IMR-90 (cell line): ENCODE results near the gene CDK14. TPM values are rescaled to one million over a fixed set of nuclear protein-coding genes. Genes with fewer than 3 reads are reported as not detected.

Source experiments
- ATAC-seq: fragments of 200-7000 bp; cut with Tn5 transposase; 2 replicates; pipeline ENCODE4 v1.9.1; 2020; ENCODE audit warnings: low read depth, mild to moderate bottlenecking, moderate library complexity
- BruUV-seq: library from RNA; stranded (reverse); fragments of 400-500 nt; replicated peaks from 2 replicates; lab custom pipeline; 2021; lab: Mats Ljungman, UMichigan
- CTCF ChIA-PET: fragments of 300-600 bp; formaldehyde crosslinking; extraction: SDS; loops from one replicate; lab custom pipeline; 2021; ENCODE audit warnings: antibody characterized with exemption; lab: Yijun Ruan, JAX
- POLR2A ChIA-PET: fragments of 300-600 bp; sonication (Branson Sonifier 250); formaldehyde crosslinking; loops from one replicate; lab custom pipeline; 2022; ENCODE audit warnings: antibody characterized with exemption; ENCODE audit not compliant: unreplicated experiment; lab: Charles Lee
- DNase-seq: peaks from one replicate; pipeline ENCODE4 v3.0.0; 2013
- H2AFZ ChIP-seq: replicated peaks from 2 replicates; pipeline ENCODE3; 2013; ENCODE audit warnings: low read length, mild to moderate bottlenecking; ENCODE audit not compliant: poor library complexity
- H2AK5ac ChIP-seq: 2 replicates; pipeline ENCODE4 v1.6.1; 2013; ENCODE audit warnings: low read depth, low read length, inconsistent platforms
- H2AK9ac ChIP-seq: replicated peaks from 2 replicates; pipeline ENCODE3; 2013; ENCODE audit warnings: mild to moderate bottlenecking, low read depth, low read length, moderate library complexity; ENCODE audit not compliant: poor library complexity
- H2BK120ac ChIP-seq: 2 replicates; pipeline ENCODE4 v1.6.1; 2013; ENCODE audit warnings: low read depth, low read length, inconsistent platforms
- H2BK15ac ChIP-seq: 3 replicates; pipeline ENCODE4 v1.6.1; 2013; ENCODE audit warnings: low read depth, low read length, inconsistent platforms
- H2BK20ac ChIP-seq: 2 replicates; pipeline ENCODE4 v1.6.1; 2013; ENCODE audit warnings: low read depth, mild to moderate bottlenecking, inconsistent platforms, low read length, moderate library complexity
- H2BK5ac ChIP-seq: 2 replicates; pipeline ENCODE4 v1.6.1; 2013; ENCODE audit warnings: mild to moderate bottlenecking, low read depth, low read length, inconsistent platforms; ENCODE audit not compliant: poor library complexity, severe bottlenecking
- H3K14ac ChIP-seq: replicated peaks from 2 replicates; pipeline ENCODE4 v1.6.1; 2013; ENCODE audit warnings: low read depth, low read length, inconsistent platforms
- H3K18ac ChIP-seq: 2 replicates; pipeline ENCODE4 v1.6.1; 2013; ENCODE audit warnings: low read depth, low read length, control low read depth
- H3K23ac ChIP-seq: 2 replicates; pipeline ENCODE4 v1.6.1; 2013; ENCODE audit warnings: low read depth, low read length, inconsistent platforms
- H3K27ac ChIP-seq: 2 replicates; pipeline ENCODE4 v1.5.1; 2013; ENCODE audit warnings: mild to moderate bottlenecking, control low read depth, low read length; ENCODE audit not compliant: insufficient read depth
- H3K27me3 ChIP-seq: 2 replicates; pipeline ENCODE4 v1.6.1; 2013; ENCODE audit warnings: low read length; ENCODE audit not compliant: control insufficient read depth, insufficient read depth
- H3K36me3 ChIP-seq: 2 replicates; pipeline ENCODE4 v1.6.1; 2013; ENCODE audit warnings: low read length, mixed read lengths; ENCODE audit not compliant: control insufficient read depth, insufficient read depth
- H3K4ac ChIP-seq: 2 replicates; pipeline ENCODE4 v1.6.1; 2013; ENCODE audit warnings: low read depth, low read length, inconsistent platforms
- H3K4me1 ChIP-seq: 2 replicates; pipeline ENCODE4 v1.6.1; 2013; ENCODE audit warnings: low read length, mixed read lengths; ENCODE audit not compliant: control insufficient read depth, insufficient read depth
- H3K4me2 ChIP-seq: 2 replicates; pipeline ENCODE4 v1.6.1; 2013; ENCODE audit warnings: low read depth, mild to moderate bottlenecking, control low read depth, low read length, moderate library complexity
- H3K4me3 ChIP-seq: 2 replicates; pipeline ENCODE4 v1.5.1; 2013; ENCODE audit warnings: low read depth, mild to moderate bottlenecking, control low read depth, low read length, moderate library complexity; ENCODE audit not compliant: insufficient read depth
- H3K56ac ChIP-seq: 2 replicates; pipeline ENCODE4 v1.6.1; 2013; ENCODE audit warnings: low read length, inconsistent platforms; ENCODE audit not compliant: insufficient read depth; ENCODE audit errors: extremely low read depth
- H3K79me1 ChIP-seq, 2 experiments: 2 replicates each; pipeline ENCODE4 v1.6.1; 2013; ENCODE audit warnings: low read length in 2 of 2, inconsistent platforms in 1 of 2, low read depth in 1 of 2
- H3K9ac ChIP-seq: 2 replicates; pipeline ENCODE4 v1.6.1; 2013; ENCODE audit warnings: low read depth, low read length, control low read depth
- H3K9me1 ChIP-seq: 2 replicates; pipeline ENCODE4 v1.6.1; 2013; ENCODE audit warnings: low read length, inconsistent platforms; ENCODE audit not compliant: insufficient read depth
- H3K9me3 ChIP-seq: 2 replicates; pipeline ENCODE4 v1.6.1; 2013; ENCODE audit warnings: low read length; ENCODE audit not compliant: control insufficient read depth, insufficient read depth
- H4K20me1 ChIP-seq: 2 replicates; pipeline ENCODE4 v1.6.1; 2013; ENCODE audit warnings: low read length, inconsistent platforms; ENCODE audit not compliant: insufficient read depth
- H4K5ac ChIP-seq: 2 replicates; pipeline ENCODE4 v1.6.1; 2013; ENCODE audit warnings: mild to moderate bottlenecking, low read depth, low read length, control low read depth
- H4K8ac ChIP-seq, 2 experiments: 2 replicates each; pipeline ENCODE4 v1.6.1; 2013; ENCODE audit warnings: low read depth in 2 of 2, low read length in 2 of 2, control low read depth in 1 of 2, inconsistent platforms in 1 of 2
- H4K91ac ChIP-seq: 2 replicates; pipeline ENCODE4 v1.6.1; 2013; ENCODE audit warnings: low read depth, low read length, inconsistent platforms; ENCODE audit not compliant: insufficient read depth
- BHLHE40 ChIP-seq: fragments of 150-350 bp; IDR thresholded peaks from 2 replicates; pipeline ENCODE4 v1.6.1; 2016; ENCODE audit warnings: mild to moderate bottlenecking, low read depth, low read length
- MXI1 ChIP-seq: IDR thresholded peaks from 2 replicates; pipeline ENCODE4 v1.6.1; 2012; ENCODE audit warnings: low read depth, mild to moderate bottlenecking, low read length, moderate library complexity, borderline replicate concordance
- POLR2A ChIP-seq: IDR thresholded peaks from 2 replicates; pipeline ENCODE4 v1.6.1; 2012; ENCODE audit warnings: mild to moderate bottlenecking, low read depth, low read length
- RCOR1 ChIP-seq: IDR thresholded peaks from 2 replicates; pipeline ENCODE4 v1.6.1; 2012; ENCODE audit warnings: mild to moderate bottlenecking, low read length, improper control_type of control experiment; ENCODE audit not compliant: insufficient replicate concordance
- SMC3 ChIP-seq: fragments of 150-350 bp; IDR thresholded peaks from 2 replicates; pipeline ENCODE4 v1.6.1; 2016; ENCODE audit warnings: low read depth, mild to moderate bottlenecking, antibody characterized with exemption, low read length, moderate library complexity
- WGBS, 2 experiments: methylation state at CpG; one replicate each; pipeline versions ENCODE4 v1.1.5 to v1.1.7; 2013; ENCODE audit warnings: missing lambda C conversion rate in 2 of 2; ENCODE audit not compliant: insufficient read length in 1 of 2; ENCODE audit errors: extremely low coverage in 2 of 2; 5-methylcytosine and 5-hydroxymethylcytosine counted together
- dilution Hi-C: fragments of 300-500 bp; cut with HindIII; formaldehyde crosslinking; loops from one replicate; pipeline ENCODE4 v1.14.3; 2018; ENCODE audit warnings: low sequenced_read_pairs; ENCODE audit not compliant: unreplicated experiment
- in situ Hi-C: fragments of 300-500 bp; cut with MboI; formaldehyde crosslinking; loops from 3 replicates; pipeline ENCODE4 v1.14.3; 2019; ENCODE audit warnings: low sequenced_read_pairs, inconsistent platforms, mixed read lengths
- intact Hi-C: fragments of 100-400 bp; cut with micrococcal nuclease; formaldehyde crosslinking; loops from 2 replicates; pipeline ENCODE4 v1.10.0; 2022
- polyA plus RNA-seq, 3 experiments: library from polyadenylated mRNA; depleted of rRNA; stranded (reverse); fragments of >200 nt; gene quantifications; 2 replicates each; pipeline ENCODE4 v1.2.3, GENCODE V29; 2012; ENCODE audit warnings: low replicate concordance in 1 of 3
- total RNA-seq: library from RNA; depleted of rRNA; stranded (reverse); fragments of >200 nt; gene quantifications from 2 replicates; pipeline ENCODE4 v1.2.3, GENCODE V29; 2012
- TF ChIP-seq, protein P1 (sequence below): fragments of 150-350 bp; IDR thresholded peaks from 2 replicates; pipeline ENCODE4 v1.6.1; 2016; ENCODE audit warnings: low read depth, mild to moderate bottlenecking, low read length, moderate library complexity, borderline replicate concordance

Gene CDK14
- total and polyA plus RNA-seq, 2 of the 4 experiments (the other 2 are of a cell fraction): 10.1 to 29.6 TPM

DNA sequence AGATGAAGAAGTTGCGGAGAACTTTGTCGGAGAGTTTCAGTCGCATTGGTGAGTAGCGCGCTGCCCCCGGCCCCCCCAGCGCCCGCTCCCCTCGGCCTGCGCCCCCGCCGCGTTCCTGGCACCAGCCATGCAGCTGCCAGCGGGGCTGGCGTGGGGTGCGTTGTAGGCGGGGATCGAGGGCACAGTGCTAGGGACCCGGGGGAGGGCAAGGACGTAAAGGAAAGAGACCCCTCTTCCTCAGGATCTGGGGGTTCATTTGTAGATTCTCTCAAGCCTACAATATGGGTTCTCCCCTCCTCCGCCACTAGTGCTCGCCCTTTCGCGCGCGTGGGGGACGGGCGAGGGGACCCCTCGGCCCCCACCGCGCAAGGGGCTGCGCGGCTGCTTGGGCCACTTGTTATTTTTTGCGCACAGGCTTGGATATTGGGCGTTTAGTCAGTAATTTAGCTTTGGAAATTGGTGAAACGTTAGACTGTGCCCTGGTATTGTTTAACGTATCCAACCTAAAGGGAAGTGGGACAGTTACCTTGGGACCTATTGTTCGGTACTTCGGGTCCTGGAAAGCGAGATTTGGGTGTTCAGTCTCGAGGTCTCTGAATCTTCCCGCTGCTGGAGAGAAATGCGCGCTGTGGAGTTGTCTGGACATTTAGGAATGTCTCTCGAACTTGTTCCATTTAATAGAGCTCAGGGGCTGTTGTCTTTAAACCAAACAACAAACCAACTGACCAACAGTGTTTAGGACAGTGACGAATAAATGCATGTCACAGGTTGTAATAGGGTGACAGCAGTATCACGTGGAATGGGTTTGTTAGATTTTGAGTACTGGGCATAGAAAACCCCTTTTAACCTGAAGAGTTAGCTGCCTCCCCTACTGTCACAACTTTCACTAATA is 796 bp downstream of the CDK14 start:
- peaks cover 10 to 32% of the 10 kb centered on the region in 2 experiments; a peak in 3 of 4 replicates for H3K79me1 ChIP-seq
- peak overlapping the region; percentile 93 for H2AFZ ChIP-seq
- 0 out of 2 replicates have a peak overlapping the region, but pooled peaks have one; percentile 34 for H4K91ac ChIP-seq
- H3K4ac ChIP-seq: peak overlapping the region; percentile 53
- peak overlapping the region; percentile 76; the same call in 1 of the 2 replicates for H2AK5ac ChIP-seq
- H3K27ac ChIP-seq: peak overlapping the region; percentile 88
- ChIA-PET POLR2A (no interaction called here), CTCF (interaction anchor here (0.6 to 2.6 kb wide), 8 partner anchors 10 to 438 kb away, joined by 3 to 9 read pairs (median 4); no protein-coding TSS in a partner anchor)
- BruUV-seq: TSS peak; percentile 53
- H3K18ac ChIP-seq: peak overlapping the region; percentile 60
- H3K9ac ChIP-seq: peak overlapping the region; percentile 92
- peak overlapping the region; percentile 97 for H3K4me3 ChIP-seq
- peak overlapping the region; percentile 76 for H3K14ac ChIP-seq
- in situ Hi-C loops (no loop called here), intact Hi-C loops (loop anchor here (1.0 to 10.0 kb wide), 6 partner anchors 110 to 668 kb away; partner anchors contain the start of gene FZD1), dilution Hi-C loops (no loop called here)
- WGBS, 2 experiments: 0% methylated on average over 12 of the region's 47 CpGs; no CpG with 5 or more reads in 1 of the 2 experiments
- H3K4me1 ChIP-seq: peaks cover 2% of the 10 kb centered on the region; the same call in 1 of the 2 replicates
- no peaks in the 10 kb centered on the region for H3K36me3 ChIP-seq
- peak; percentile 5 for ATAC-seq
- TF ChIP-seq SMC3 (no peak), BHLHE40 (no peak), RCOR1 (no peak), POLR2A (no peak), MXI1 (no peak)
- TF ChIP-seq, protein P1, sequence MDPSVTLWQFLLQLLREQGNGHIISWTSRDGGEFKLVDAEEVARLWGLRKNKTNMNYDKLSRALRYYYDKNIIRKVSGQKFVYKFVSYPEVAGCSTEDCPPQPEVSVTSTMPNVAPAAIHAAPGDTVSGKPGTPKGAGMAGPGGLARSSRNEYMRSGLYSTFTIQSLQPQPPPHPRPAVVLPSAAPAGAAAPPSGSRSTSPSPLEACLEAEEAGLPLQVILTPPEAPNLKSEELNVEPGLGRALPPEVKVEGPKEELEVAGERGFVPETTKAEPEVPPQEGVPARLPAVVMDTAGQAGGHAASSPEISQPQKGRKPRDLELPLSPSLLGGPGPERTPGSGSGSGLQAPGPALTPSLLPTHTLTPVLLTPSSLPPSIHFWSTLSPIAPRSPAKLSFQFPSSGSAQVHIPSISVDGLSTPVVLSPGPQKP: no peak
- peak overlapping the region; percentile 81 for H2AK9ac ChIP-seq
- no peaks in the 10 kb centered on the region for H3K9me3 ChIP-seq
- H2BK20ac ChIP-seq: no peak overlapping the region
- peak overlapping the region; percentile 35; the same call in 1 of the 2 replicates for H2BK120ac ChIP-seq
- H2BK15ac ChIP-seq: peak overlapping the region; percentile 58; the same call in 1 of the 3 replicates
- peak; percentile 48 for DNase-seq
- peak overlapping the region; percentile 94 for H3K23ac ChIP-seq
- peak overlapping the region; percentile 66 for H4K5ac ChIP-seq
- no peaks in the 10 kb centered on the region for H4K20me1 ChIP-seq
- H2BK5ac ChIP-seq: peak overlapping the region; percentile 92
- peak overlapping the region; percentile 35 to 66; a peak in 3 of 4 replicates for H4K8ac ChIP-seq
- no peaks in the 10 kb centered on the region for H3K27me3 ChIP-seq
- H3K9me1 ChIP-seq: no peaks in the 10 kb centered on the region; the same call in 1 of the 2 replicates
- peak overlapping the region; percentile 47 for H3K56ac ChIP-seq
- peak overlapping the region; percentile 97 for H3K4me2 ChIP-seq
